RKO (cell line): Measurements from ENCODE around the gene CFAP97D2.

Experiments
- DNase-seq: peaks from one replicate; pipeline ENCODE4 v3.0.0-alpha.2; 2016; ENCODE audit warnings: low spot score

The CFAP97D2 gene

GRCh38 chr13:114269281-114269770 is 90.3 kb downstream of the CFAP97D2 start:
- no peak for DNase-seq
